SU-DHL-6 (cell line): Measurements from ENCODE around the gene PPP2R2B.

Source experiments
- CTCF ChIP-seq: fragments of 200-600 bp; sonication (generic); IDR thresholded peaks from one replicate; pipeline ENCODE4 v1.5.1; 2017; ENCODE audit warnings: antibody characterized with exemption, mild to moderate bottlenecking, low read length, moderate library complexity; ENCODE audit not compliant: insufficient read depth, poor library complexity, severe bottlenecking
- EZH2phosphoT487 ChIP-seq: fragments of 200-600 bp; sonication (generic), shearing (Covaris generic); conservative IDR thresholded peaks from 2 replicates; pipeline ENCODE4 v1.6.1; 2018; ENCODE audit warnings: mild to moderate bottlenecking, antibody characterized with exemption, low read length, moderate library complexity, mixed read lengths

- TF ChIP-seq CTCF (no peak), EZH2phosphoT487 (no peak)
Observed at GRCh38 chr5:146891511-146891910, 13.0 kb upstream of the PPP2R2B start.
